Skeletal muscle cell (primary cell): ENCODE results near the gene EEF1G.

ENCODE experiments used
- DNase-seq: peaks from one replicate; pipeline ENCODE4 v3.0.0-alpha.2; 2010; ENCODE audit warnings: low read depth
- H3K4me3 ChIP-seq: 2 replicates; pipeline ENCODE4 v1.5.1; 2011; ENCODE audit warnings: low read depth, mild to moderate bottlenecking, control low read depth, low read length, moderate library complexity

The EEF1G gene

DNA sequence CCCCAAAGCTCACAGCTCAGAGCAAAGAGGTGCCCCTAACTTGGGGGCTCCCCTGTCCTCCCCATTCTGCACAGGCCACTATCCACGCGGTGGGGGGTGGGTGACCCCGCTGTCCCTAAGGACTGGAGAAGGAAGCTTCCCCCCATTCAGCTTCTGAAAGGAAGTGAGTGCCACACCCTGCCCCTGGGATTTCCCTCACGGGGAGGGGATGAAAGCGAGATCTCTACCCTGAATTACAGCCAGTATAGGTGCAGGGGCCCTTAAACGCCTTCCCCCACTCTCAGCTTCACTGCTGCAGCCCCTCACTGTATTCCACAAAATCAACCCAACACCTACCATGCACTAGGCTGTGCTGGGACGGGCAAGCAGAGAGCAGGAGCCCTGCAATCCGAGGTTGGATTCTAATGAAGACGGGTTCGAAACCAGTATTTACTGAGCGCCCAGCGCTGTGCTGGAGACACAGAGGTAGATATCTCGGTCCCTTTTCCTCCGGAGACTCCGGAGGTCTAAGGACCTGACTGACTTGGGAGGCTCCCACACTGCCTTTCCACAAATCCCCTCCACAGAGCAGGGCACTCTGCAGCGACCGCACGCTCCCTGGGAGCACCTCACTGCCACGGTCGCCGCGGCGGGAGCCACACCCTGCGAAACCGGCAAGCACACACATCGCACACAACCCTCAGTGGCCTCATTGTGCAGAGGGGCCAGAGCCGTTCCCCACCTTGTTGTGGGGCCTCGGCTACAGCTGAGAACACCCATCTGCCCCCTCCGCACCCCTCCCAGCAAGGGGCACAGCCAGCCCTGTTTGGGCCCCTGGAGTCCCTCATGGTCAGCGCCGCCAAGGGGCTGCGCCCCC, 28.9 kb downstream of the EEF1G start:
- no peak for DNase-seq
- peak overlapping the region; percentile 97 for H3K4me3 ChIP-seq

DNA sequence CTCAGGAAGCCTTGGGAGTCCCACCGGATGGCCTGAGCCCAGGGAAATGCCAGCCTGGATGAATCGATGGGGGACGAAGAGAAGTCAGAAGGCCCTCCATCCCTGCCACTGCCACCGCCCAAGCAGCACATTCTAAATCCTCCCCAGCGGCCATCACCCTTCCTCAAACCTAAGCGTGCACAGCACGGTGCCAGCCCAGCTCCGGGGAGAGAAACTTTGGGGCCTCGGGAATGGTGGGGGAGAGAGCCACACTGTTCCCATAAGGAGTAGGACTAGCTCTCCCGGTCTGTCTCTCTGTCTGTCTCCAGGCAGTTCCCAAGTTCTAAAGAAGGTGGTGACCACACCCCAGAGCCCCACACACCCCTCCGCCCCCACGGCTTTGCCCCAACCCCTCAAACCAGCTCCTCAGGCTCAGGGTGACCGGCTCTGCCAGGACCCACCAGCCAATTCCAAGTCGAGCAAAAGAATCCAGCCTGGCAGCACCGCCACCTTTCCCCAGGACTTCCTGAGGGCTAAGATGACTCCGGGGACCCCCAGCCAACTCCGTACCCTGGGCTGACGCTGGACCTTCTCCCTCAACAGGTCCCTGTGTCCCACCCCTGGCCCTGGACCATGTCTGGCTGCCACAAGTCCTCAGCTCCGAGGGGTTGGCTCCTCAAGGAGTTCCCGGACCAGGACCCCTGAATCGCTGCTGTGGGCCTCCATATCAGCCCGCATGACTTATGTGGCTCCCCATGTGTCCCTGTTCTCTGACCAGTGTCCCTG, 29.8 kb downstream of the EEF1G start:
- DNase-seq = no peak
- H3K4me3 ChIP-seq = peak overlapping the region; percentile 97

GRCh38 chr11:62542750-62543567, 30.7 kb downstream of the EEF1G start:
- no peak for DNase-seq
- peak overlapping the region; percentile 97 for H3K4me3 ChIP-seq

DNA sequence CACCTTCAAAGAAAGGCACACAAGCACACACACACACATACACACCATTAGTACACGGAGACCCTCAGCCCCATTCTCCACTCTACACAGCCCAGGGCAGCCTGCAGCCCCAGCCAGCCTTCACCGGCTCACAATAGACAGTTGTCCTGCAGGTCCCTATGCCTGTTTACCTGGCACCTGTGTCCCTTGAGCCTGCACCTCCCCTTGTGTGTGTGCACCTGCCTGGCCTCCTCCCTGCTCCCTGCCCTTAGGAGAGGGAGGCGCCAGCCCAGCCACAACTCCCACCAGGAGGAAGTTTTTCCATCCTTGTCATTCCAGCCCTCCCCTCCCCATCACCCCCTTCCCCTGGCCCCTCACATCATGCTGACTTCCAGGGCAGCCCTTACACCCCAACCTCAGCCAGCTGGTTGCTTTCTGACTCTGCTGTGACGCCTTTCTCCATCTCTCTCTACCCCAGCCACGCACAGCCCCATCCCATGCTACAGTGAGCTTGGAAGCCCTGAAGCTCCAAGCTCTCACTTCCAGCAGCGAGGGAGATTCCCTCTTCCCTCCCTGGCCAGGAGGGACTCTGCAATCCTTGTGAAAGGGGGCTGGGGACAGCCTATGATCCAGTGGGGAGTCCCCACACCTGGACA, 31.5 kb downstream of the EEF1G start:
- DNase-seq = no peak
- peak overlapping the region; percentile 97 for H3K4me3 ChIP-seq

DNA sequence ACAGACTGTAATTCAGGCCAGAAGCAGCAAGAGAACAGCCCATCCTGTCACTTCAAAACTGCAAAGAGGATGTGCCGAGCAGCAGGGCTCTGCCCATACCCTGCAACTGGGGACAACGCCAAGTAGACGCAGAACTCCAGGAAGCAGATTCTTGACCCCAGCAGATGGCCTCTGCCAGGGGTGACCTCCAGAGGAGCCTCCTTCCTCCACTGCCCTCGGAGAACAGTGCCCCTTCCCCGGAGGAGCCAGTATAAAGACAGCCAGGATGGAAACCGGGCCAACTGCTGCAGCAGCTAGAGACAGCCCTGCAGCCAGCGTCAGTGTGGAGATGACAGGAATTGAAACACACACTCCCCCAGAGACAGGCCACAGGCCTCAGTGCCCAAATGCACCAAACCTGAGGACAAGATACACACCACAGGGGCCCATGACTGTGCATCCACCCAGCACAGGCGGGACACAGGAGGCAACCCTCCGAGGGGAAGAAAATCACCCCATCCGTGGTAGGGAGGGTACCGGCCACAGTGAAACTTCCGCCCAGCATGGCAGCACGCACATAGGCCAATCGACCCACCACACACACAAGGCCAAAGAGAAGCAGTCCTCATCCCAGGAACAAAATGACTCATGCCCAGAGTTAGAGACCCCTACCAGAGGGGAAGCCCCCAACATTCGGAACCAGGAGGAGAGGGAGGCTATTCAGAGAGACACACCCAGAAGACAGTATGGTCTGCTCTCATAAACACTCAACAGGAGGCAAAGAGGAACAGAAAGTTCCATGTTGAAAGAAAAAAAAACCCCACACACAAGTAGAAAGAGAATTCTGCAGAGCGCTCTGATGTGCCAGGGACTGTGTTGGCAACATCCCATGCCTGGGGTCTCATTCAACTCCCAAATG, 32.6 kb downstream of the EEF1G start:
- no peak for DNase-seq

GRCh38 chr11:62539238-62539925, 34.3 kb downstream of the EEF1G start:
- H3K4me3 ChIP-seq = peak overlapping the region; percentile 35
- peak; percentile 82 for DNase-seq

More for the DNA sequence above, 32.6 kb downstream of the EEF1G start:
- H3K4me3 ChIP-seq = peak overlapping the region; percentile 97

DNA sequence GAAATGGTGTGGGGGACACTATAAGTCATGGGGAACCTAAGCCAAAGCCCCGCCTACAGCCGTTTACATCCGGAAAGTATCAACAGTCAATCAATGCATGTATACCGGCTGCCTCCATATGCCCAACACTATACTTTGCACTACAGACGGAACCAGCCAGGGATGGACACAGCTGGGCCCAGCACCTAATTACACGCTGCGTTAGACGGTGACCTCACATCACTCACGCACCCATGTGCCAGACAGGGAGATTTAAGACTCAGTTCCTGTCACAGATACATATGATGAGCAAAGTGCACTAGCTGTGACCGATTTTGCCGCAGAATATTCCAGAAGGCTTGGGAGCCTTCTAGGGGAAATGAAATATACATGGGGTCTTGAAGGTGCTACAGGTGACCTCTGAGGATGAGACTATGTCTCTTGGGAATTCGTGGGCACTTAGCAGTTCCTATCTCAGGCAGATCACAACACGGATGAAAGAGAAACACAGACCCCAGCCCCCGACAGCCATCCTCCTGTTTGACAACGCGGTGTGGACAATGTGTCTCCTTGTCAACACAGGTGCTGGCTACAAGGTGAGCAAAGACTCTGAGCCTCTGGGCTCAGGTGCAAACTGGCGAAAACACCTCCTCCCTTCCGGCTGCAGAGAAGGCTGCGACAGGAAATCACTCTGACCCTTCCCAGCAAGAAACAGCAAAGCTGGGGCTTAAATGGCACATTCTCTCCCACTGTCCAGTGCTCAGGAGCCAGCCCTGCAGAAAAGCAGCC, 35.0 kb downstream of the EEF1G start:
- peak overlapping the region; percentile 35 for H3K4me3 ChIP-seq
- no peak for DNase-seq

- H3K4me3 ChIP-seq = no peak overlapping the region
- DNase-seq = no peak
Measured at GRCh38 chr11:62536301-62536957, 37.3 kb downstream of the EEF1G start.

- no peak overlapping the region for H3K4me3 ChIP-seq
- no peak for DNase-seq
Measured at GRCh38 chr11:62535802-62536201, 37.9 kb downstream of the EEF1G start.

- DNase-seq = no peak
- H3K4me3 ChIP-seq = no peak overlapping the region
Measured at GRCh38 chr11:62534779-62535545, 38.7 kb downstream of the EEF1G start.

DNA sequence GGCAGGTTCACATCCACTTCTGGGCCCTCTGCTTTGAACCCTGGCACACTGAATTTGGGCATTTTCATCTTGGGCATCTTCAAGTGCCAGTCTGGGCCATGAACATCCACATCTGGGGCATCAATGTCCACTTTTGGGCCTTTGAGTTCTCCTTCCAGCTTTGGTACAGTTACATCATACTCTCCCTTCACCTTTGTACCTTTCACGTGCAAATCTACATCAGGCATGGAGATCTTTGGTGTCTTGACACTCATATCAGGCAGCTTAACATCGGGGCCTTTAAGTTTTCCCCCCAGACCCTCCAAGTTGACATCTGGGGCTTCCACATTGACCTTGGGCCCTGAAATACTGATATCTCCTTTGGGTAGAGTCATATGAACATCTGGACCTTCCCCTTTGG, 41.6 kb downstream of the EEF1G start:
- no peak overlapping the region for H3K4me3 ChIP-seq
- DNase-seq = no peak

- no peak for DNase-seq
- no peak overlapping the region for H3K4me3 ChIP-seq
Measured at GRCh38 chr11:62516736-62517371, 56.8 kb downstream of the EEF1G start.

- no peak overlapping the region for H3K4me3 ChIP-seq
- DNase-seq = no peak
Measured at GRCh38 chr11:62514151-62514550, 59.5 kb downstream of the EEF1G start.

GRCh38 chr11:62513626-62514025, 60.1 kb downstream of the EEF1G start:
- no peak for DNase-seq
- no peak overlapping the region for H3K4me3 ChIP-seq

DNA sequence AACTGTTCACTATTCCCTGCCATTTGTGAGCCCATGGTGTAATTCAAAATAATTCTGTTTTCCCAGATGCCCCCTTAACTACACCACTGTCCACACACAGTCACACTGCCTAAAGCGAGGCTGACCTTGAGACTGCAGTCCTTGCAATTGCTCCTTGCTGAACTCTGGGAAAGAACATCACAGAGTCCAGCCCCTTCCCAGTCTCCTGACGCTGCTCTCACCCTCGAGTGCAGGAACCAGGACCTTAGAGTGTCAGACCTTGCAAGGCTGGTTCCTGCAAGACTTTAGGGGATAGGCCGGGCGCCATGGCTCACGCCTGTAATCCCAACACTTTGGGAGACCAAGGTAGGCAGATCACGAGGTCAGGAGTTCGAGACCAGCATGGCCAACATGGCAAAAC, 60.7 kb downstream of the EEF1G start:
- H3K4me3 ChIP-seq = no peak overlapping the region
- DNase-seq = no peak
